Endodermal cell (in vitro differentiated cells): Measurements from ENCODE around the gene CASP5. TPM values are rescaled to one million over a fixed set of nuclear protein-coding genes. Genes with fewer than 3 reads are reported as not detected.
"Not testable (repeated sequence)": the region's sequence is repeated elsewhere in the genome, so short reads cannot be mapped to it uniquely, and the experiment has no call there.

ENCODE experiments used
- DNase-seq: peaks from one replicate; pipeline ENCODE4 v3.0.0-alpha.2; 2017
- H3K27ac ChIP-seq: 2 replicates; pipeline ENCODE4 v1.5.1; 2013; ENCODE audit warnings: mild to moderate bottlenecking, low read depth, low read length, moderate library complexity
- H3K27me3 ChIP-seq: 2 replicates; pipeline ENCODE4 v1.6.1; 2013; ENCODE audit warnings: mild to moderate bottlenecking, low read length, moderate library complexity; ENCODE audit not compliant: insufficient read depth, control insufficient read depth, poor library complexity, severe bottlenecking
- H3K36me3 ChIP-seq: 2 replicates; pipeline ENCODE4 v1.7.0; 2013; ENCODE audit warnings: mild to moderate bottlenecking, low read length, moderate library complexity; ENCODE audit not compliant: control insufficient read depth, insufficient read depth
- H3K4me1 ChIP-seq: one replicate; pipeline ENCODE4 v1.7.0; 2013; ENCODE audit warnings: low read length; ENCODE audit not compliant: control insufficient read depth, insufficient read depth
- H3K4me3 ChIP-seq: 2 replicates; pipeline ENCODE4 v1.5.1; 2013; ENCODE audit warnings: mild to moderate bottlenecking, low read length, moderate library complexity
- H3K9ac ChIP-seq: 2 replicates; pipeline ENCODE4 v1.6.1; 2013; ENCODE audit warnings: mild to moderate bottlenecking, low read length, moderate library complexity; ENCODE audit not compliant: poor library complexity, severe bottlenecking; ENCODE audit errors: extremely low read depth
- H3K9me3 ChIP-seq: 2 replicates; pipeline ENCODE4 v1.6.1; 2013; ENCODE audit warnings: mild to moderate bottlenecking, low read length, moderate library complexity; ENCODE audit not compliant: control insufficient read depth
- H3K27ac Mint-ChIP-seq: 2 replicates; pipeline ENCODE4 v1.8.0; 2020; ENCODE audit warnings: mixed read lengths
- H3K27me3 Mint-ChIP-seq: 2 replicates; pipeline ENCODE4 v1.8.0; 2021; ENCODE audit warnings: mild to moderate bottlenecking, mixed read lengths; ENCODE audit not compliant: insufficient read depth
- H3K36me3 Mint-ChIP-seq: 2 replicates; pipeline ENCODE4 v1.8.0; 2020; ENCODE audit warnings: low read depth, mixed read lengths
- H3K4me1 Mint-ChIP-seq: 2 replicates; pipeline ENCODE4 v1.8.0; 2020; ENCODE audit warnings: mixed read lengths
- H3K4me3 Mint-ChIP-seq: 2 replicates; pipeline ENCODE4 v1.8.0; 2020; ENCODE audit warnings: mild to moderate bottlenecking, moderate library complexity, mixed read lengths
- H3K9me3 Mint-ChIP-seq: 2 replicates; pipeline ENCODE4 v1.8.0; 2020; ENCODE audit warnings: mild to moderate bottlenecking, mixed read lengths
- CTCF ChIP-seq: fragments of 200-600 bp; sonication (generic); conservative IDR thresholded peaks from 2 replicates; pipeline ENCODE4 v1.5.0; 2021; ENCODE audit warnings: antibody characterized with exemption, mild to moderate bottlenecking
- WGBS, 2 experiments: methylation state at CpG; one replicate each; pipeline versions ENCODE4 v1.1.5 to v1.1.7; 2013; ENCODE audit warnings: missing lambda C conversion rate in 2 of 2, mixed read lengths in 1 of 2; ENCODE audit not compliant: insufficient coverage in 1 of 2, insufficient read length in 1 of 2; 5-methylcytosine and 5-hydroxymethylcytosine counted together
- total RNA-seq, 2 donors: library from RNA; stranded (reverse); fragmentation: NEBNext Ultra II Directional in 1 of 2; extraction: Animal tissue kit (Norgen Biotek cat#: 25700) in 1 of 2; gene quantifications; 2 replicates in 1 of 2; 3 replicates in 1 of 2; pipeline ENCODE4 v1.2.1, GENCODE V29; 2021

CASP5 gene
- total RNA-seq, 2 donors from 2014 or later = not detected

- H3K4me1 ChIP-seq = no peaks in the 10 kb centered on the region
- no peaks in the 10 kb centered on the region for H3K9me3 Mint-ChIP-seq
- H3K4me3 Mint-ChIP-seq = no peak overlapping the region
- H3K36me3 ChIP-seq = no peaks in the 10 kb centered on the region
- no peaks in the 10 kb centered on the region for H3K4me1 Mint-ChIP-seq
- 94 to 97% methylated on average over 4 to 5 of the region's 5 CpGs for WGBS, 2 experiments
- no peak overlapping the region for H3K4me3 ChIP-seq
- H3K27me3 ChIP-seq = no peaks in the 10 kb centered on the region
- no peaks in the 10 kb centered on the region for H3K27me3 Mint-ChIP-seq
- H3K9me3 ChIP-seq = no peaks in the 10 kb centered on the region
- H3K36me3 Mint-ChIP-seq = no peaks in the 10 kb centered on the region
- H3K9ac ChIP-seq = no peak overlapping the region
- no peak overlapping the region for H3K27ac Mint-ChIP-seq
- no peak for TF ChIP-seq CTCF
- H3K27ac ChIP-seq = no peak overlapping the region
- DNase-seq = no peak
Observed at GRCh38 chr11:105045676-105046296, 22.8 kb upstream of the CASP5 start.

GRCh38 chr11:105044557-105045524 is 21.9 kb upstream of the CASP5 start, which contains the start of gene CARD16:
Gene CARD16, minus strand, starts transcription at chr11:105045335. Its CDS starts 38 bp downstream, at chr11:105045297.
- not testable (repeated sequence) for H3K36me3 Mint-ChIP-seq, H3K27ac Mint-ChIP-seq, H3K9me3 ChIP-seq, H3K27me3 Mint-ChIP-seq, H3K36me3 ChIP-seq, H3K4me1 Mint-ChIP-seq, H3K9ac ChIP-seq, H3K4me3 Mint-ChIP-seq, H3K4me3 ChIP-seq, H3K9me3 Mint-ChIP-seq, H3K4me1 ChIP-seq, H3K27me3 ChIP-seq, DNase-seq, H3K27ac ChIP-seq
- 83 to 91% methylated on average over 4 to 5 of the region's 5 CpGs for WGBS, 2 experiments

- no peak overlapping the region for H3K4me3 Mint-ChIP-seq
- no peak for DNase-seq
- no peak for TF ChIP-seq CTCF
- no peaks in the 10 kb centered on the region for H3K27me3 Mint-ChIP-seq
- H3K9me3 Mint-ChIP-seq = no peaks in the 10 kb centered on the region
- Histone ChIP-seq H3K36me3 (no peaks in the 10 kb centered on the region), H3K27ac (no peak overlapping the region), H3K27me3 (no peaks in the 10 kb centered on the region), H3K9me3 (no peaks in the 10 kb centered on the region), H3K4me1 (no peaks in the 10 kb centered on the region), H3K4me3 (no peak overlapping the region), H3K9ac (no peak overlapping the region)
- no peak overlapping the region for H3K27ac Mint-ChIP-seq
- WGBS, 2 experiments = 97% methylated on average over 3 of the region's 3 CpGs; no CpG with 5 or more reads in 1 of the 2 experiments
- no peaks in the 10 kb centered on the region for H3K4me1 Mint-ChIP-seq
- no peaks in the 10 kb centered on the region for H3K36me3 Mint-ChIP-seq
Observed at GRCh38 chr11:105042178-105042577, 19.2 kb upstream of the CASP5 start.
